Putamen (tissue), 1 donor: ENCODE results near the gene FOXN1.
A peak's percentile ranks its signal among the peaks of the same experiment; 100 is the strongest.
"Not testable (repeated sequence)": the region's sequence is repeated elsewhere in the genome, so short reads cannot be mapped to it uniquely, and the experiment has no call there.

Experiments used
- DNase-seq: peaks from one replicate; pipeline ENCODE4 v3.0.0-alpha.2; 2016; ENCODE audit warnings: low spot score

Gene FOXN1, protein sequence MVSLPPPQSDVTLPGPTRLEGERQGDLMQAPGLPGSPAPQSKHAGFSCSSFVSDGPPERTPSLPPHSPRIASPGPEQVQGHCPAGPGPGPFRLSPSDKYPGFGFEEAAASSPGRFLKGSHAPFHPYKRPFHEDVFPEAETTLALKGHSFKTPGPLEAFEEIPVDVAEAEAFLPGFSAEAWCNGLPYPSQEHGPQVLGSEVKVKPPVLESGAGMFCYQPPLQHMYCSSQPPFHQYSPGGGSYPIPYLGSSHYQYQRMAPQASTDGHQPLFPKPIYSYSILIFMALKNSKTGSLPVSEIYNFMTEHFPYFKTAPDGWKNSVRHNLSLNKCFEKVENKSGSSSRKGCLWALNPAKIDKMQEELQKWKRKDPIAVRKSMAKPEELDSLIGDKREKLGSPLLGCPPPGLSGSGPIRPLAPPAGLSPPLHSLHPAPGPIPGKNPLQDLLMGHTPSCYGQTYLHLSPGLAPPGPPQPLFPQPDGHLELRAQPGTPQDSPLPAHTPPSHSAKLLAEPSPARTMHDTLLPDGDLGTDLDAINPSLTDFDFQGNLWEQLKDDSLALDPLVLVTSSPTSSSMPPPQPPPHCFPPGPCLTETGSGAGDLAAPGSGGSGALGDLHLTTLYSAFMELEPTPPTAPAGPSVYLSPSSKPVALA

DNA sequence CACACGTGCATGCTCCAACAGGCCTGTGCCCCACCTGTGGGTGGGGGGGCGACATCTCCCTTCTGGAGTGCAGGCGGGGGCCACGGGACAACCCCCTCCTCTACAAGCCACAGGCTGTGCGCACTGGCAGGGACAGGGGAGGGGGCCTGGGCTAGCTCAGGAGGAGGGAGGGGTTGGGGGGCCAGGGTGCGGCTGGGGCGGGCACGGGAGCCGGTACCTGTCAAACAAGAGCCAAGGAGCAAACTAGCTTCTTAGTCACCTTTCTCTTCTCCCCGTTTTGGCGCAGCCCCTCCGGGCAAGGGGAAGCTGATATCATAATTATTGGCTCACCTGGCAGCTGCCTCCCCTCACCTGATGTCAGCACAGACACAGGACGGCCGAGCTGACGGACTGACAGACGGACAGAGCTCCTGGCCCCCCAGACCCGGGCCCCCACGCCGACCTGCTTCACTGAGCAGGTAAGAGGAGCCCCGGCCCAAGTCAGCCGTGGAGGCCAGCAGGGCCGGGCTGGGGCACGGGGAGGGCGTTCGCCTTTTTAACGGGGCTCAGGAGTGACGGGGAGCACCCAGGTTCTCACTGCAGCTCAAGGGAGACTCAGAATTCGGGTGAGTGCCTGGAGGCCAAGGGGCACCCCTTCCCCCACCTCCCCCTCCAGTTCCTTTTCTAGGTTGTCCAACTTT lies at the start of gene FOXN1:
Gene FOXN1, plus strand, starts transcription at position 363 of the 680 bp plus-strand sequence. CDS start 17,622 bp downstream, outside the sequence.
- no peak for DNase-seq

DNA sequence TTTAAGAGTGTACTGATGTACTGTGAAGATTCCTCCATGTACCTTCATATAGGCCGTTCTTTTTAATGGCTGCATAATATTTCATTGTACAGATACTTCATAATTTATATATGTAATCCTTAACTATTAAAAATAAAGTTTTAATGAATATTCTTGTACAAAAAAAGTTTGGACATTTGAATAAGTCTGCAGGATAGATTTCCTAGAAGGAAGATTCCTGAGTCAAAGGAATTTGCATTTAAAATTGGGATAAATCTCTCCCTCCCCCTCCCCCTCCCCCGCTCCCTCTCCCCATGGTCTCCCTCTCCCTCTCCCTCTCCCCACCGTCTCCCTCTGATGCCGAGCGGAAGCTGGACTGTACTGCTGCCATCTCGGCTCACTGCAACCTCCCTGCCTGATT lies 48.3 kb upstream of the FOXN1 start:
- DNase-seq: no peak

DNA sequence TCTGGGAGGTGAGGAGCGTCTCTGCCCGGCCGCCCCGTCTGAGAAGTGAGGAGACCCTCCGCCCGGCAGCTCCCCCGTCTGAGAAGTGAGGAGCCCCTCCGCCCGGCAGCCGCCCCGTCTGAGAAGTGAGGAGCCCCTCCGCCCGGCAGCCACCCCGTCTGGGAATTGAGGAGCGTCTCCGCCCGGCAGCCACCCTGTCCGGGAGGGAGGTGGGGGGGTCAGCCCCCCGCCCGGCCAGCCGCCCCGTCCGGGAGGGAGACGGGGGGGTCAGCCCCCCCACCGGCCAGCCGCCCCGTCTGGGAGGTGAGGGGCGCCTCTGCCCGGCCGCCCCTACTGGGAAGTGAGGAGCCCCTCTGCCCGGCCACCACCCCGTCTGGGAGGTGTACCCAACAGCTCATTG lies 47.3 kb upstream of the FOXN1 start:
- not testable (repeated sequence) for DNase-seq

DNA sequence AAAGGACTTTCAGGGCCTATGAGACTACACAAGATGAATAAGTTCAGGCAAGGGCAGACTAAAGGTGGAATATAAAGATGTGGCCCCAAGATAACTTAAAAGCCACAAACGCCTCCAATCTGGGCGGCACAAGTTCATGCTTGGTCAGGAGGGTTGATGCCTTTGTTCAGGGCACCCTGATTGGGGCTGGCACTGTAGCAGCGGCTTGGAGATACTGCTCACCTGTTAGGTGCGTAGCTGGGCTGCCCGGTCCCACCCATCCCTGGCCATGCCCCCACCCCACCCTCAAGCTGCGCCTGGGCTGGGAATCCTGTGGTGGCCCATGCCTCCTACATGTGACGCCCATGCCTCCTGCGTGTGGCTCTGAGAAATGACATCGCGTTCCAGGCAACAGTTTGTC lies 45.2 kb upstream of the FOXN1 start:
- no peak for DNase-seq

DNA sequence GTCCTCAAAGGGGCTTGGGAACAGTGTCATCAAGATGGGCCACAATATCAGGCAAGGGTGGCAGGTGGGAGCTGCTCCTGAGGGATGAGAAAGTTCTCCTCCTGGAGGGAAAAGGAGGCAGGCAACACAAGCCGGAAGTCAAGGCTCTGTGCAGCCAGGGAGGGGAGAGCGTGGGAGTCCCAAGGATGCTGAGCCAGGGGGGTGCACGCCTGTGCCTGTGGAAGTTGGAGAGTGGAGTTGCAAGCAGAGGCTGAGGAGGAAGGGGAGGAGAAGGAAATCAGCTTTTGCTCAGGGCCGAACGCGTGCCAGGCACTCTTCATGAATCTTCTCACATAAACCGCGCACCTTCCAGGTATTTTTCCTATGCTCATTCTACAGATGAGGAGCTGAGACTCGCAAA lies 40.1 kb upstream of the FOXN1 start:
- no peak for DNase-seq

DNA sequence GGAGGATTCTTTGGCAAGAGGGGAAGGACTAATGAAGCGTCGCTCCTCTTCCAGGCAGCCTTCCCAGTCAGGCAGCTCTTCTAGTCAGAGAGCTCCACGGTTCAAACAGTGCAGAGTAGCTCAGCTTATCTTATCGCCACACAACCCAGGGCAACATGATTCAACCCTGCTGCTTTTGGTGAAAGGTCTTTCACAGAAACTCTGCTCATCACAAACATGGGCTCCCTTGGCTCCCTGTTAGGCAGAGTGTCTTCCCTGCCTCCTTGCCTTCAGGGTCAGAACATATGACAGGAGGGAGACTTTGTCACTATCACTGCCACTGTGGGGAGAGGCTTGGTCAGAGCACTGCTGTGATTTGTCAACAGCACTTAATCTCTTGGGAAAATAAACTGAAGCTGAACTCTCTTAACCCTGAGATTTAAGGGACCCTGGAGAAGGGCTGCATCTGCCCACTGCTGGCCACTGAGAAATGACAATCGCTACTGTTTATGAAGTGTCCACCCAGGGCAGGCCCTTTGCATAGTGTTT lies 39.6 kb upstream of the FOXN1 start:
- DNase-seq: no peak

DNA sequence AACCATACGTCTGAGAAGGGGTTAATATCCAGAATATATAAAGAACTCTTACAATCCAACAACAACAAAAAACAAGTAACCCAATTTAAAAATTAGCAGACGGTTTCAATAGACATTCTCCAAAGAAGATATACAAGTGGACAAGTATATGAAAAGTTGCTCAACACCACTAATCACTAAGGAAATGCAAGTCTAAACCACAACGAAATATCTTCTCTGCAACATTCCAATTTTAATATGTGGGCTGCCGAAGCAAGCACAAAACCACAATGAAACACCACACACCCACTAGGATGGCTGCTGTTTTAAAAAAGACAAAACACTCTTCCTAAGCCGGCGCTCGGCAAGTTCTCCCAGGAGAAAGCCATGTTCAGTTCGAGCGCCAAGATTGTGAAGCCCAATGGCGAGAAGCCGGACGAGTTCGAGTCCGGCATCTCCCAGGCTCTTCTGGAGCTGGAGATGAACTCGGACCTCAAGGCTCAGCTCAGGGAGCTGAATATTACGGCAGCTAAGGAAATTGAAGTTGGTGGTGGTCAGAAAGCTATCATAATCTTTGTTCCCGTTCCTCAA lies 38.6 kb upstream of the FOXN1 start:
- no peak for DNase-seq

DNA sequence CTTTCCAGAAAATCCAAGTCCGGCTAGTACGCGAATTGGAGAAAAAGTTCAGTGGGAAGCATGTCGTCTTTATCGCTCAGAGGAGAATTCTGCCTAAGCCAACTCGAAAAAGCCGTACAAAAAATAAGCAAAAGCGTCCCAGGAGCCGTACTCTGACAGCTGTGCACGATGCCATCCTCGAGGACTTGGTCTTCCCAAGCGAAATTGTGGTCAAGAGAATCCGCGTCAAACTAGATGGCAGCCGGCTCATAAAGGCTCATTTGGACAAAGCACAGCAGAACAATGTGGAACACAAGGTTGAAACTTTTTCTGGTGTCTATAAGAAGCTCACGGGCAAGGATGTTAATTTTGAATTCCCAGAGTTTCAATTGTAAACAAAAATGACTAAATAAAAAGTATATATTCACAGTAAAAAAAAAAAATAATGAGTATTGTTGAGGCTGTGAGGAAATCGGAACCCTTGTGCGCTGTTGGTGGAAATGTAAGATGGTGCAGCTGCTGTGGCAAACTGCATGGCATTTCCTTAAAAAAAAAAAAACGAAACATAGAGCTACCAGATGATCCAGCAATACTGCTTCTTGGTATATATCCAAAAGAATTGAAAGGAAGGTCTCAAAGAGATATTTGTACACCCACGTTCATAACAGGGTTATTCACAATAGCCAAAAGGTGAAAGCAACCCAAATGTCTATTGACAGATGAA lies 38.0 kb upstream of the FOXN1 start:
- not testable (repeated sequence) for DNase-seq

DNA sequence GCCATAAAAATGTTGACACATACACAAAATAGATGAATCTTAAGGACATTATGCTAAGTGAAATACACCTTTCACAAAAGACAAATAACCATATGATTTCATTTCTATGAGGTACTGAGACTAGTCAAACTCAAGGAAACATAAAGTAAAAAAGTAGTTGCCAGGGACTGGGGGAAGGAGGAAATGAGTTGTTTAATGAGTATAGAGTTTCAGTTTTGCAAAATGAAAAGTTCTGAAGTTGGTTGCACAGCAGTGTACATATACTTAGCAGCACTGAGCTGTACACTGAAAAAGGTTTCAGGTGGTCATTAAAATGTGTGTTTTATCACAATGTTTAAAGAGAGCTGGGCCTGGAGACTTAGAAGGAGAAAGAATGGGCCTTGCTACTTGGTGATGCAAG lies 37.4 kb upstream of the FOXN1 start:
- DNase-seq: no peak

DNA sequence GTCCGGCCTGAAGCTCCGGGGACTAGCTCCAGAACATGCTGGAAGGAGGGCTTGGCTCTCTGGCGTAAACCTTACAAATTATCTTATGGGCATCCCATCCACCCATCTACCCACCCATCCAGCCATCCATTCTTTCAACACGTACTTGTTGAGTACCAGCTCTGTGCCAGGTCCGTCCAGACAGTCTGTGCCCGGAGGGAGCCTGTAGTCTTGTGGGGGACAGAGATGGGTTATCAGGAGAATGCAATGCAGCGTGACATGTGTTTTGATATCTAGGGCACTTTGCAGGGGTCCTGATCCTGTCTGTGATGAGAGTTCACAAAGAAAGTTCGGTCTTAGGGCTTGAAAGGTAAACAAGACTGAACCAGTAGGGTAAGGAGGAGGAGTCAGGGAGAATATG lies 36.8 kb upstream of the FOXN1 start:
- DNase-seq: no peak

DNA sequence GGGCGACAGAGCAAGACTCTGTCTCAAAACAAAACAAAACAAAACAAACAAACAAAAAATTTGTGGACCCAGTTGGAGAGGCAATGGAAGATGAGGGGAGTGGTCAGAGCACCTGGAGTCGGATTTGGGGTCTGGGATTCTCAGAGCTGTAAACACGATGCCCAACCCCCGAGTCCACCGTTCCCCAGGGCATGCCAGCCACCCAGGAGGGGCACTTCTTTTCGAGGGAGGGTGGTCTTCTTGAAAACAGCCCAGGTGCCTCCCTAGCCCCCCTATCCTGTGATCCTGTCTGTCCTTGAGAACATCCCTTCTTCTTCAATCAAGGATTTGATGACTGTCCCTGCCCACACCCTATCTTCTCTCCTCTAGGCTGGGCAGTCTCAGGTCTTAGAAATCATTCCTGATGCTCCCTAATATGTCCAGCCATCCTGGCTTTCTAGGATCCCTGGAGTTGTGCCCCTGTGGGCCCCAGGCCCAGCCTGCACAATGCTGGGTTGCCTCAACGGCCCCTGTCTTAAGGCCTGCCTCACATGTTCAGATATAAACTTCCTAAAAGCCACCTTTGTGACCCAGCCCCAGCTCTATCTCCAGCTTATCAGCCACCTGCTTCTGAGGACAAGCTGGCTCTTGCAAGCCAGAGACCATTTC lies 35.8 kb upstream of the FOXN1 start:
- DNase-seq: no peak

DNA sequence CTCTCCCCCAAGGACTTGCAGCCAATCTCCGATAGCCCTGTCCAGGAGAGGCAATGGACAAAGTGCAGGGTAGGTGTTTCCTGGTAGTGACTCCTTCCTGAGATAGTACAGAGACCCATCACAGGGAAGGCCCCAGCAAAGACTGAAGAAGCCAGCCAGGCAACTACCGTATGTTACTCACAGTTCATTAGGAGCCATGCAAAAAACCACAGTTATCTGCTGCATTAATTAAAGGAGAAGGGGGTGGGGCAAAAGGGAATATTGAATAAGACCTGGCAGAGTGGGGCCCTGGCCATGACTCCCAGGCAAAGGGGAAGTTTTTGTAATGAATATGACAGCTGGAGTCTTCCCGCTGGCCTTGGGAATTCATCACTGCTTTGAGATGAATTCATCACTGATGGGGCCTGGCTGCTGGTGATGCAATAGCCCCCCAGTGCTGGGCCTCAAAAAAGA lies 35.2 kb upstream of the FOXN1 start:
- DNase-seq: no peak

DNA sequence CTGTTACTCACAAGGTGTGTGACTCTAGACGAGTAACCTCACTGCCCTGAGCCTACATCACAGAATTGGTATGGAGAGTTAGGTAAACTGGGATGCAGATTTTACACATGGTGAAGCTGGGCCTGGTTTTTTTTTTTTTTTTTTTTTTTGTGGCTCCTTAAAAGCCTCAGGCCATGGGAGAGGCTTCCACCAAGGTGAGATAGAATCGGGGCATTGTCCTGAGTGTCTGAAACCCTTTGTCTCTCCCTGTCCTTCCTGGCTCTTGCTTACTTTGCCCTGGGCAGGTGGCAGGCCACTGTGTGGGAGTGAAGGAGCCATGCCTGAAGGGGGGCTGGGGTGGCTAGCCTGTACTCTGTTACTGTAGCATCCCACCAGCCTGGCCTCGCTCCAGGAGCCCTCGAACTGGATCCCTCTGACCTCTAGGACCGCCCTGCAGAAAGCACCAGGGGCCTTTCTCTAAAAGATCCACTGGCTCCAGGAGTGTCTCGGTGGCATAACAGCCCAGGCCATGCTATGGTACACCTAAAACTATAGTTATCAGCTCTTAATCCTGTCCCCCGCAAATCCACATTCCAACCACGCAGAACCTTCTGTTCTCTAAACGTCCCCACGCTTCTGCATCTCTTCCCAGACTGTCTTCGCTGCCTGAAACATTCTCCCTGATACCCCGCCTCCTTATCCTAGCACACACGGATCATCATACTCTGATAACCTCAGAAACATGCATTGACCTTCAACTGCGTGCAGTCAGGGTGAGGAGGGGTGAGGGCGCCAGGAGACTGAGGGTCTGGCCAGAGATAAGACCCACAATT lies 34.4 kb upstream of the FOXN1 start:
- peak; percentile 16 for DNase-seq

DNA sequence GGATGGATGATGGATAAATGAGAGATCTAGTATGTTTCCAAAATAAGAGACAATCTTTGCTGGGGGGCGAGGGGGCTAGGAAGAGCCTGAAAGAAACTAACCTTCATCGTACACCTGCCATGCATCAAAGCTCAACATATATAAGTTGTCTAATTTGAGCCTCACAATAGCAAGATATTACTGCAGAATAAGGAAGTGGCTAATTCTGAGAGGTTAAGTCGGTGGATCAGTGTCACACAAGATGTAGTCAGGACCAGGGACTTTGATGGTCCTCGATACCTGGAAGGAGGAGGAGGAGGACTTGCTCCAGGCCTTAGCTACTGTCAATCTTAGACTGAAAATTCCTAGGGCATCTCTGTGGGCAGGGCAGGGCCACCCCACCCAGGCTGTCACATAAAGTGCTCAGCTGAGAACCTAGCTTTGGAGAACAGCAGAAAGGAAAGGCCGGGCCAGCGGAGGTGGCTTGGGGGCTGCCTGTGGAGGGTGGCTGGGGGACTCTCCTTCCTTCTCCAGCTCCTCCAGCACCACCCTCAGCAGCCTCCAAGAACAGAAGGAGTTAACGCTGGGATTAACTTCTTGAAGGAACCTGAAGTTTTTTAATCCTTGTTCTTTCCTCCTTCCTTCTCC lies 33.2 kb upstream of the FOXN1 start:
- DNase-seq: no peak

DNA sequence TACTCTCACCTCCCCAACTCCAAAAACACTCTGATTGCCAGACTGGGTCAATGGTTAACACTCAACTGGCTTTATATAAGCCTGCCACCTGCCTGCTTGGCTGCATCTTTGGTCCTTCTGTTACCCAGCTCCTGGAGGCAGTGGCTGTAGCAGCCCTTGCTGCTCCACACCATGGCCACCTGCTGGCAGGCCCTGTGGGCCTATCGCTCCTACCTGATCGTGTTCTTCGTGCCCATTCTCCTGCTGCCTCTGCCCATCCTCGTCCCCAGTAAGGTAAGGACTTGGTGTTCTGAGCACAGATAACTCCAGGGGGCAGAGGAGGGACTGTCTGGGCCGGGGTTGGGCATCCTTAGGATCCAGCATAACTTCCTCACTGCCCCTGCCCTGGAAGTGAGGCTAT lies 32.6 kb upstream of the FOXN1 start, which contains the start of gene SLC13A2:
Gene SLC13A2, plus strand, starts transcription at position 103 of the 400 bp plus-strand sequence. Its CDS starts 69 bp downstream, at position 172.
- no peak for DNase-seq

DNA sequence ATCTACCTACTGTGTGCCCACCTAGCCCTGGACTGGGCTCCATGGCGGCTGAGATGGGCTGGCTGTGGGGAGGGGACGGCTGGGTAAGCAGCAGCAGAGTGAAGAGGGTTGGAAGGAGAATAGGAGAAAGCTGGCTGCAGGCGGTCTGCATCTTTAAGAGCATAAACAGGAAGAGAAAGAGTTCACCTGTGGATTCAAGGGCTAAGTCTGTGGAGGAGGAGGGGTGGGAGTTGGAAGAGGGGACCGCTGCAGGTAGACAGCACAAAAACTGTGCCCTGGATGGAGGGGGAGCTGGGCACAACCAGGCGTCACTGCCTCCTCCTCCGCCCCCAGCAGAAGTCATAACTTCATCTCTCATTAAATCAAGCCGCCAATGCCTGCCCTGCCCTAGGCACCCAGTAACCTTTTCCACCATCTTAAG lies 32.0 kb upstream of the FOXN1 start:
- DNase-seq: no peak

DNA sequence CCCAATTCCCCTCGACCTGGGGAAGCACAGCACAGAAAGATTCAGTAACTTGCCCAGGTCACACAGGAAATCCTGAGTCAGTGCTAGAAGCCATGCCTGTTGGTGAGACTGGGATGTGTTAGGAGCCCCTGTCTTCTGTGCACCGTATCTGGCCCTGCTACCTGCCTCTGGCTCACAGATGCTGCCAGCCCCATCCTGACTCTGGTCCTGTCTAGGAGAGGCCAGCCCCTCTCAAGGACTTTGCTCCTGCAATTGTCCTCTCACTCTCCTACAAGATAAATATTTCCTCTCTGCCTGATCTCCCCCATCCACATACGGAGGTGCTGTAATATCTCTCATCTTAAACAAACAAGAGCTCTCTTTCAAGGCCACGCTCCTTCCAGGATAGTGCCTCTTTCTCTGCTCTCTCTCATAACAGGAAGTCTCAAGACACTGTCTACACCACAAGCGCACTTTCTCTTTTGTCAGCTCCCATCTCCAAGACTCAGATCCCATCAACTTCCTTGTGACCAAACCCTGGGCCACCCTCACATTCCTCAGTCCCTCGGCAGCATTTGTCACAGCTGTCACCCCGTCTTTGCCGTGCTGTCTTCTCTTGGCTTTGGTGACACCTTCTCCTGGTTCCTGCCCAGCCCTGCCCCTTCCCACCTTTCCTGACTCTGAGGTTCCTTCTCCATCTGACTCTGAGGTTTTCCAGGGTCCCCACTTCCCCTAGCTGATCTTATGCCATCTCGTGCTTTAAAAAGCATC lies 30.8 kb upstream of the FOXN1 start:
- no peak for DNase-seq

DNA sequence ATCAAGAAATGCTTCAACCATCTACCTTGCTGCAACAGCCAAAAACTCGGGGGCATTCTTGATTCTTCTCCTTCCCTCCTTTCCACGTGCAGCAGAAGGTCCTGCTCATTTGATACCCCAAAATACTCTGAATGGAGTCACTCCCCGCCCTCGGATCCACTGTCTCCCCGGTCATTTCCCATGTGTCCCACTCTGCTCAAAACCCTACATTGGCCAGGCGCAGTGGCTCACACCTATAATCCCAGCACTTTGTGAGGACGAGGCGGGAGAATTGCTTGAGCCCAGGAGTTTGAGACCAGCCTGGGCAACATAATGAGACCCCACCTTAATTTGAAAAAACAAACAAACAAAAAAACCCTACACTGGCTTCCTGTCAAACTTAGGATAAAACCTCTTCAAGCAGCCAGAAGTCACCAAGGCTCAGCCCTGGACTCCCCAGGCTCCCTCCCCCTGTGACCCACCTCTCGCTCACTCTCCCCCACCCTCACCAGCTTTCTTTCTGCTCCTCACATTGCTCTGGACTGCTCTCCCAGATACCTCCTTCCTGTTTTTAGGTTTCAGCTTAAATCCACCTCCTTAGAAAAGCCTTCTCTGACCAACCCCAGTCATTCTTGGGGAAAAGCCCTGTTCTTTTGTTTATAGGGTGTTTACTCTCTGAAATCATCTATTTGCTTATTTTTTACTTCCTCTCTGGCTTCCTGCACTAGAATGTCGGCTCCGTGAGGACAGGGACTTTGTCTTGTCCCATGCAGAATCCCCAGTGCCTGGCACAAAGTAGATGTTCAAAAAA lies 29.9 kb upstream of the FOXN1 start:
- DNase-seq: no peak
